Measurements from ENCODE around the gene CSNK1A1. TPM values are rescaled to one million over a fixed set of nuclear protein-coding genes. Genes with fewer than 3 reads are reported as not detected.
"Not testable (repeated sequence)": the region's sequence is repeated elsewhere in the genome, so short reads cannot be mapped to it uniquely, and the experiment has no call there.

CSNK1A1 gene
- total RNA-seq, 2 donors from 2014 or later, result 202 to 229 TPM

DNA sequence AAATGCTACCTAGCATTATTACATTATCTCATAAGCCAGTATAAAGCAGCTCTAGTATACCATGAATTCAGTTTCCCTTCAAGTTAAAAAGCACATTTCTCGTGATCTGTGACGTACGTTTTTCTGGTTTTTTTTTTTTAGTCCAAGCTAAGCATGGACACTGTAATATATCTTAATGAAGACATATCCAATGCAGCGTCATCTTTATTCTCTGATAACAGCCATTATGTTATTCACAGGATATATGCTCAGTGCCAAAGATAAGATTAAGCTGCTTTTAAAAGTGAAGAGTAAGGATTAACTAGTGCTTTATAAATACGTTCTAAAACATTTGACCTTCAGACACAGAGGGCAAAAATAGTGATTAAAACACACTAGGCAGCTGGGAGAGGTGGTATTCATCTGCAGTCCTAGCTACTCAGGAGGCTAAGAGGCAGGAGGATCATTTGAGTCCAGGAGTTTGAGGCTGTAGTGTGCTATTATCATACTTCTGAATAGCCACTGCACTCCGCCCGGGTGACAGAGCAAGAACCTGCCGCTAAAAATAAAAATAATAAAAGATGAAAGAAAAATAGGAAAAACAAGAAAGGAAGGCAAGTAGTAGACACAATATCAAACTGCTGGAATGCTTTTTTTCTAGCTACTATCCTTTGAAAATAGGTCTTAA lies 7.7 kb downstream of the CSNK1A1 start:
- intact Hi-C loops (cut with DNase I, micrococcal nuclease), result no loop called here
- ATAC-seq (no peak), DNase-seq (no peak)

DNA sequence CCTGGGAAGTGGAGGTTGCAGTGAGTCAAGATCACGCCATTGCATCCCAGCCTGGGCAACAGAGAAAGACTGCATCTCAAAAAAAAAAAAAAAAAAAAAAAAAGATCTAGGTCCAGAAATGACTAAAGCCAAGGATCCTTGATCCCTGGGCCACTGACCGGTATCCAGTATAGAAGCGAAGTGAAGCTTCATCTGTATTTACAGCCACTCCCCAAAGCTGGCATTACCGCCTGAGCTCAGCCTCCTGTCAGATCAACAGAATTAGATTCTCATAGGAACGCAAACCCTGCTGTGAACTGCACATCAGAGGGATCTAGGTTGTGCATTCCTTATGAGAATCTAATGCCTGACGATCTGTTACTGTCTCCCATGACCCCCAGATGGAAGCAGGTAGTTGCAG lies 9.3 kb downstream of the CSNK1A1 start:
- intact Hi-C loops (cut with DNase I, micrococcal nuclease), result no loop called here
- ATAC-seq, result no peak
- DNase-seq, result no peak

DNA sequence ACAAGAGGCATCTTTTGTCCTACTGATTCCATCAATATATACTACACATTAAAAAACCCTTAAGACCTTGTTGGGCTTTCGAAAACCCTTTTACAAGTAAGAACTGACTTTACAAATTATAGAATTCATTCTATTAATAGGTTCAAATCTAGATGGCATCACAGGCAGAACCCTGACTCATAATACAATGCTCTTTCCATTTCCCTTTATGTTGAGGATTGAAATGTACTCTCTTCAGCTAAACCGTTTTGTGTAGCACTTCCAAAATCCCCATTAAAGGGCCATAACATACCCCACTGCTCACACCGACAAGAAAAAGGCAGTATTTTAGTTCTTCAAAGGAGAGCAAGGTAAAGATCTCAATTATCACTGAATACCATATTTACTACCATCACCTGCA lies 11.2 kb downstream of the CSNK1A1 start:
- DNase-seq (no peak), ATAC-seq (no peak)
- intact Hi-C loops (cut with DNase I, micrococcal nuclease), result no loop called here

DNA sequence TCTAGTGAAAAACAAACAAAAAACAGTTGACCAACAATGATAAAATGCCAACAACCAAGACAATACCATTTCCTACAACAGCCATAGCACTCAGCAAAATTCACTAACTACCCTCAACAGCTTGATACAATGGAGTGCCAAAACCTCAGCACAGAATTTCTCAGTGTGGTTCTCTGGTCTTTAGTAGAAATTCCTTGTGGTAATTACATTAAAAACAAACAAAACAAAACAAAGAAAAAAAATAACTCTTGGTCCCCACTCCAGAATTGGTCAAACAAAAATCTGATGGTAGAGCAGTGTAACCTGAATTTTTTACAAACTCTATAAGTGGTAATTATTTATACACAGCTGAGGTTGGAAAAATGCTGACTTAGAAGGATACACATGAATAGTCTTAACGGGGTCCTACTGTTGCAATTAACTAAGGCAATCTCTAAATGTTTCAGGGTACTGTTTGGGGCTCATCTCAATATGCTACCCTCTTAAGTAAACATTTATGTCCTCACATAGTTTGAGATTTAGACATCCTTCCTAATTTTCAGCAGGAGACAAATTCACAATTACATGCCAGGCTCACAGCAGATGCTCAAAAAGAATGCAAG lies 13.8 kb downstream of the CSNK1A1 start:
- intact Hi-C loops (cut with DNase I, micrococcal nuclease), result no loop called here
- ATAC-seq (no peak), DNase-seq (no peak)

DNA sequence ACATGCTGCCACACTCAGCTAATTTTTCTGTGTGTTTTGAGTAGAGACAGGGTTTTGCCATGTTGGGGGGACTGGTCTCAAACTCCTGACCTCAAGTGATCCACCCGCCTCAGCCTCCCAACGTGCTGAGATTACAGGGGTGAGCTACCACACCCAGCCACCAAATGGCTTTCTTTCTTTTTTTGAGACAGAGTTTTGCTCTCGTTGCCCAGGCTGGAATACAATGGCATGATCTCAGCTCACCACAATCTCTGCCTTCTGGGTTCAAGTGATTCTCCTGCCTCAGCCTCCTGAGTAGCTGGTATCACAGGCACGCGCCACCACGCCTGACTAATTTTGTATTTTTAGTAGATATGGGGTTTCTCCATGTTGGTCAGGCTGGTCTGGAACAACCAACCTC lies 15.5 kb downstream of the CSNK1A1 start:
- intact Hi-C loops (cut with DNase I, micrococcal nuclease); DNase-seq; ATAC-seq: not testable (repeated sequence)

DNA sequence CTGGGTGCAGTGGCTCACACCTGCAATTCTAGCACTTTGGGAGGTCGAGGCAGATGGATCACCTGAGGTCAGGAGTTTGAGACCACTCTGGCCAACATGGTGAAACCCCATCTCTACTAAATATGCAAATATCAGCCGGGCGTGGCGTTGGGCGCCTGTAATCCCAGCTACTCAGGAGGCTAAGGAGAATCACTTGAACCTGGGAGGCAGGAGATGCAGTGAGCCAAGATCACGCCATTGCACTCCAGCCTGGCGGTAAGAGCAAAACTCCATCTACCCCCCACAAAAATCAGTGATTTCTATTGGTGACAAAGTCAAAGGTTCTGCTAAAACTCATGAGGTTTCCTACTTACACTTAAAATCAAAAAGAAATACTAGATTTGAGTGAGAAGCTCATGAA lies 18.8 kb downstream of the CSNK1A1 start:
- ATAC-seq, result no peak
- no peak for DNase-seq
- intact Hi-C loops (cut with DNase I, micrococcal nuclease), result no loop called here

DNA sequence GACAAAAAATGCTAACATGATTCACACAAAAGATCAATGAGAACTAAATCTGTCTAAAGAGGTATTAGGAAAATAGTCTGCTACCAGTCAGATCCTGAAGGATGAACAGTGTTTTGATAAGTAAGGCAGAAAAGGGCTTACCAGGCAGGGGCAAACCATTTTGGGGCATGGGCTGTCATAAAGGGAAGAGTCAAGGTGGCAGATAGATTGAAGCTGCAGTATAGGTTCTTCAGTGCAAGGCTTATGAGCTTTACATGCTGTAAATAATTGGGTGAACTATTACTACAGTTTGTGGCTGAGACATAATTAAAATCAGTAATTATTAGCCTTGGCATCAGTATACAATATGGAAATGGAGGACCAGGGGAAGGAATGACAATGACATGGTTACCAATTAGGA lies 21.8 kb downstream of the CSNK1A1 start:
- intact Hi-C loops (cut with DNase I, micrococcal nuclease), result no loop called here
- no peak for ATAC-seq
- no peak for DNase-seq

DNA sequence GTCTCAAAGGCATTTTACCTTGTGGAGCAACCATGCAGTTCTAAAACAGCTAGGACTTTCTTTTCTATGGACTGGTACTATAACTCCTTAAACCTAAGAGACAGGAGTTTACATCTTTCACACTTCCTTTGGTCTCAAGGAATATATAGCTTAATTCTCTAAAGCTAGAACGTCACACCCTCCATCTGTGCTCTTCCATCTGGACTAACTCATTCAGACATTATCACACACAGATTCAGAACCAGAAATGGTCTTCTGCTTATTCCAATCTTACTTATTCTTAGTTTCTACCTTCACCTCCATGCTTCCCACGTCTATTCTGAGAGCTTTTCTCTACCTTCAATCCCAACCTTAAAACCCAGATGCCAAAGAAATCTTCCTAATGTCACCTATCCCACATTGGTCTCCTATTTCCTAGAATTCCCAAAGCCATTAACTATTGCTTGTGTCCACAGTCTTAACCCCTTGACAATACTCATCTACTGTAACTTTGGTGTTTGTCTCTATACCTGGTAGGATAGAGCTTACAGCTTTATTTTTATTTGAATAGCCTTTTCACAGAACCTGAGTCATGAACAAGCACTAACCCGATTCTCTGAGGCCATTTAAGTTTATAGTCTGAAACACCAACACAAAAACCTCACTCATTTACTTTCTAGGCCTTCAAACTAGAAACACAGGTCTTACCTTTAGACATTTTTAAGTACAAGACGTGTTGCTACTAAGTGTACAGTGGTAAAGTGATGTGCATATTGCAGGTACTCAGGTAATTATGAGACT lies 22.8 kb downstream of the CSNK1A1 start:
- DNase-seq, result no peak
- intact Hi-C loops (cut with DNase I, micrococcal nuclease), result no loop called here
- ATAC-seq, result peak; percentile 27

DNA sequence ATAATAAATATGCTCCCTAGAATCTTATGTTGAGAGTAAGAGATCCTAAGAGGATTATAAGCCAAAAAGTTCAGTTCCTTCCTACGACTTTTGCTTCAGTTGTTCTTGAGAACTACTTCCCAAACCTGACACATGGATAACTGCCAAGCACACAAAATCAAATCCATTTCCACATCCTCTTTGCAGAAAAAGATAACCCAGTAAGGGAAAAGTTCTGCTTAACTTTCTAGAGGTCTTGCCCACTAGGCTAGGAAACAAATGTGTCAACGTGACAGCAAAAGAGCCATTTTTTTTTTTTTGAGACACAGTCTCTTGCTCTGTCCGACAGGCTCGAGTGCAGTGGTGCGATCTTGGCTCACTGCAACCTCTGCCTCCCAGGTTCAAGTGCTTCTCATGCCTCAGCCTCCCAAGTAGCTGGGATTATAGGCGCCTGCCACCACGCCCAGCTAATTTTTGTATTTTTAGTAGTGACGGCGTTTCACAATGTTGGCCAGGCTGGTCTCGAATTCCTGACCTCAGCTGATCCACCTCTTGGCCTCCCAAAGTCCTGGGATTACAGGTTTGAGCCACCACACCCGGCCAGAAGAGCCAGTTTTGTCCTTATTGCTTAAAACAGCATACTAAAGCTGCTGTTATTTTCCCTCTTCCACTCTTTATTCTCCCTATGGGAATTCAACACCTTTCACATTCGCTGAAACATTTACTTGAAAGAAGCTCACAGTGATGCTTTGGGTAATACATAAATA lies 24.2 kb downstream of the CSNK1A1 start:
- ATAC-seq, result no peak
- intact Hi-C loops (cut with DNase I, micrococcal nuclease), result no loop called here
- no peak for DNase-seq

DNA sequence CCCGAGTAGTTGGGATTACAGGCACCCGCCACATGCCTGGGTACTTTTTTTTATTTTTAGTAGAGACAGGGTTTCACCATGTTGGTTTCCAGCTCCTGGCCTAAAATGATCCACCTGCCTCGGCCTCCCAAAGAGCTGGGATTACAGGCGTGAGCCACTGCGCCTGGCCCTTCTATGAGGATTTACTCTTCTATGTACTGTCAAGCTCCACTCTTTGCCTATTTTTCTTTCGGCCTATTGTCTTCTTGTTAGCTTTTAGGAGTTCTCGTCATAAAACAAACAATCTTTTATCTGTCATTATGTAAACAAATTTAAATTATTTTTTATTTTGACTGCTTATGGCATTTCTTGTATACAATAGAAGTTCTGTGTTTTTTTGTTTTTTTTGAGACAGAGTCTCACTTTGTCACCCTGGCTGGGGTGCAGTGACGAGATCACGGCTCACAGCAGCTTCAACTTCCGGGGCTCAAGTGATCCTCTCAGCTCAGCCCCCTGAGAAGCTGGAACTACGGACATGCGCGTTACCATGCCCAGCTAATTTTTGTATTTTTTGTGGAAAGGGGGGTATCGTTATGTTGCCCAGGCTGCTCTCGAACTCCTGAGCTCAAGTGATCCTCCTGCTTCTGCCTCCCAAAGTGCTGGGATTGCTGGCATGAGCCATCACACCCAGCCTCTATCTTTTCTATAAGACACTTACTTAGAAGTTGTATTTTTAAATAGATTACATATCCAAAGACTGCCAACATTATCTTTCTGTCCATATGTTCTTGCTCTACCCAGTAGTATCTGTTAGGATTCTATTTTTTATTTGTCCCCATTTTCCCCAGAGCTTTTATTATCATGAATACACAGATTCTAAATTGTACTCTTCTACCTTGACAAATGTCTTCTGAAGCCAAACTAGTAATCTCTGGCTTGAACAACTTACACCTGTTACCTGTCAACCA lies 29.2 kb downstream of the CSNK1A1 start:
- no peak for ATAC-seq
- intact Hi-C loops (cut with DNase I, micrococcal nuclease), result no loop called here

DNA sequence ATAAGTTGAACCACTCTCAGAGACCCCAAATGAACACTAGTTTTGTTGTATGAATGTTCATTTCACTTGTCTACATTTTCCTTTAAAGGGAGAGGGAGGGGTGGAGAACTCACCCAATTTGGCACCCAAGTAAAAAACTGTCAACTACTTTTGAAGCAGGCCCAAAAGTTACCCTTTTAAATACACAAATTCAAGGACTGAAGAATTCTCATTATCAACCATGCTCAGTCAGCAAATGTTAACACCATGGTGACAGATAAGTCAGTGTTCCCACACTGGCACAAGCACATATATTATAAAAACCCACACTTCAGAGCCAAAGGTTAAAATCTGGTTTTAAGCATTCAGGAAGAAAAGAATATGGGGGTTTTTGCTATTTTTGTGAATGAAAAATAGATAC lies 31.6 kb downstream of the CSNK1A1 start:
- intact Hi-C loops (cut with DNase I, micrococcal nuclease), result no loop called here
- DNase-seq (no peak), ATAC-seq (no peak)

More for the DNA sequence above, 29.2 kb downstream of the CSNK1A1 start:
- no peak for DNase-seq

DNA sequence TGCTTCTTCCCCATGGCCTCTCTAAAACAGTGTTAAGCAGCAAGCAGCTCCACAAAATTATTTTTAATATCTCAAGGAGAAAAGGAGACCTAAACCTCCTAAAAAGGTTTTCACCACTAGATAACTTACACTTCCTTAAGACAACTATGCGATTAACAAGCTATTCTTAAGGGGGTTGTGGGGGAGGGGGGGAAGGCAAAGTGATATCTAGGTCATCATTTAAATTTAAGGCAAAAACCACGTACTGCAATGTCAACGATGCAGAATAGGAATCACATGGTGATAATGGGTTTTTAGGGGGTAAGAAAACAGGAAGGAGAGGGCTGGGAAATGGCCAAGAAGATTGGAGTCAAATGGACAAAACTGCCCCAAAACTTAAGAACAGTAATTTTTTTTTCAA lies 32.6 kb downstream of the CSNK1A1 start:
- no peak for ATAC-seq
- no peak for DNase-seq
- intact Hi-C loops (cut with DNase I, micrococcal nuclease), result no loop called here

DNA sequence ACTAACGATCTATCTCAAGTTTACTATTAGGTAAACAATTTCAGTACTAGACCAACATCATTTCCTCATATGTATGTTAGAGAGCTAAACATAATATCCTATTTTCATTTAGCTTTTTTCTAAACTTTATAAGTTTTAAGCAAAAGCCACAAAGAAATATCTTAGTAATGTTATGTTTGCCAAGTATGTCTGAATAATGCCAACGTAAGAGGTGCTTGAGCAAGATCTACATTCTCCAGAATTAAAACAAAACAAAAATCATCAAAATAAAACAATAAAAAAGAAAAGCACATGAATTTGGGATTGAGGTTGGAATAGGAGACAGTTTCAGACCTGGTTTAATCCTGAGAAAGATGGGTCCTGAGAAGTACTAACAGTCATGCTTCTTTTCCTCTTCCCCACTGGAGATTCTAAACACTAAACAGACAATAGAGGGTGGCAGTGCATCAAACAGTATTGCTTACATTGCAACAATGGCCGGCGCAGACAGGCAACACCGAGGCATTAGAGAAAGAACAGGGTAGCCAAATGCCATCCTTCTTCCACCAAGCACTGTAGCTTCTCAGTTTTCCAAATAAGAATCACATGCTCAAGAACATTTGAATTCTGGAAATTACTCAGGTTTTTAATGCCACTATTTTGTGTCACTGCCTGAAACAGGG lies 33.6 kb downstream of the CSNK1A1 start:
- intact Hi-C loops (cut with DNase I, micrococcal nuclease), result no loop called here
- ATAC-seq (no peak), DNase-seq (no peak)

DNA sequence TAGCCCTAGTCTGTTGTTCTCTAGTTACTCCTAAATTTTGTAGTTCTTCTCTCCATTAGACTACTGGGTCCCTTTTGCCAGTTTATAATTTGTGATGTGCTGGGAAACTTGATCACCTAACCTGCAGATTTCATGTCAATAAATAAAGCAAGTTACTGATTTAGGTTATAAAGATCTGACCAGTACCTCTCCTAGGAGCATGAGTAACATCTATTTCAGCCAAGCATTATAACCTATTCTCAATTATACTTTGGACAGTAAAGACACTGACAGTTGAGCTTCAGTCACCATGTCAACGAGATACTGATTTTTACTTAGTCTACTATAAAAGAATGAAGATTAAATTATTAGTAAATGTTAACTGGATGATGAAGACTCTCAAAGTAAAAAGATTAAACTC lies 36.7 kb downstream of the CSNK1A1 start:
- DNase-seq (no peak), ATAC-seq (no peak)
- intact Hi-C loops (cut with DNase I, micrococcal nuclease), result no loop called here

DNA sequence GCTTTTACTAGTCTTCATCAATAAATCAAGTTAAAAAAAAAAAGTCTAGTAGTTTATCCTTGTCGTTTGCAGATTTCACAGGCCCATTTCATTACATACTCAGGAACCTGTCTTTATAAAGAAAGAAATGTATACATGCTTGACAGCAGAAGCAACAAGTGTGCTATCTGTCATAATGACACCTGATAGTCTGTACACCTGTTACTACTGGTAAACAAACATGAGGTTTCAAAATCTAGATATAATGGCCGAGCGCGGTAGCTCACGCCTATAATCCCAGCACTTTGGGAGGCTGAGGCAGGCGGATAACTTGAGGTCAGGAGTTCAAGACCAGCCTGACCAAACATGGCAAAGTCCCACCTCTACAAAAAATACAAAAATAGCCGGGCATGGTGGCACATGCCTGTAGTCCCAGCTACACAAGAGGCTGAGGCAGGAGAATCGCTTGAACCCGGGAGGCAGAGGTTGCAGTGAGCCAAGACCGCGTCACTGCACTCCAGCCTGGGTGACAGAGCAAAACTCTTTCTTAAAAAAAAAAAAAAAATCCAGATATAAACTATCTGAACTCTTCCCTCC lies 37.8 kb downstream of the CSNK1A1 start:
- DNase-seq; intact Hi-C loops (cut with DNase I, micrococcal nuclease); ATAC-seq: not testable (repeated sequence)

DNA sequence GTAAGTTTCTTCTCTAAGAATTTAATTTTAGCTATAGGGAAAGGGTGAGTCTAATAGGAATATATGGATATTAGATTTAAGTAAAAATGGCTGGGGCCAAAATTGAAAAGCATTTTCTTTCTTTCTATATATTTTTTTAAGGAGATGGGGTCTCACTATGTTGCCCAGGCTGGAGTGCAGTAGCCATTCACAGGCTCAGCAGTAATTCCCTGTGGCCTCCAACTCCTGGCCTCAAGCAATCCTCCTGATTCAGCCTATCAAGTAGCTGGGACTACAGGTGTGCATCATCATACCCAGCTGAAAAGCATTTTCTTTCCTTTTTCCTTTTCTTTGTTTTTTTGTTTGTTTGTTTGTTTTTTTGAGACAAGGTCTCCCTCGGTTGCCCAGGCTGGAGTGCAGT lies 41.1 kb downstream of the CSNK1A1 start:
- intact Hi-C loops (cut with DNase I, micrococcal nuclease), result no loop called here
- DNase-seq (no peak), ATAC-seq (no peak)

DNA sequence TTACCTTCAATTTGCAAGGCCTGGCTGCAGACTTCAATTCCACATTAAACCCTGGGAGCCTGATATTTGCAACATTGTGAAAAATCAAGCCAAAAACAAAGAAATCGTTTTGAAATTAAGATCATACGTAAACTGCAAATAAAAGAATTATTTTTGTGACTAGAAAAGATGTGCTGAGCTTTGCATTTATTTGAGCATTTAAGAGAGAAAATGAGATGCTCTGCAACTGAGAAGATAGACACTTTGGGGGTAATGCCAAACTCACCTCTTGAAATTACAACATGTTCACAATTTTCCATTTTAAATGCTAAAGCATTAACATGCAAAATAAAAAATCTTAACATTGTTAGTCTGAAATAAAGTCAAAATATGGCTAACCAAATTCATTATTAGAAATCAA lies 46.6 kb downstream of the CSNK1A1 start:
- no peak for ATAC-seq
- intact Hi-C loops (cut with DNase I, micrococcal nuclease), result no loop called here
- no peak for DNase-seq

DNA sequence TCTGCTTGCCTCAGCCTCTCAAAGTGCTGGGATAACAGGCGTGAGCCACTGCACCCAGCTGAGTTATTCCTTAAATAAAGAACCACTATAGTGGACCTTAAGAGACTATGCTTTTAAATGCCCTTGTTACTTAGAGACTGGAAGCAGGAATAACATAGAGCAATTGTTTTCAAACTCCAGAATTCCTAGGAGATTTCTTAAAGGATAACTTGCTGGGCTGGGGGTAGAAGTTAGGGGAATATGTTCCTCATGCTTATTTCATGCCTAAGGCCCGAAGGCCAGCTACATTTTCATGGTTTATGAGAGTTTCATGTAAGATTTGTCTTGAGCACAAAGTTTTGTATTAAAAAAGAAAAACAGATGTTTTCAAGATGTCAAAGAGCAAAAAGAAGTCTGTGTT lies 48.2 kb downstream of the CSNK1A1 start:
- DNase-seq (no peak), ATAC-seq (no peak)
- intact Hi-C loops (cut with DNase I, micrococcal nuclease), result no loop called here

All from left colon (tissue), 2 donors.